AG04450 (cell line): Measurements from ENCODE around the gene PIAS1. TPM values are rescaled to one million over a fixed set of nuclear protein-coding genes. Genes with fewer than 3 reads are reported as not detected.
A peak's percentile ranks its signal among the peaks of the same experiment; 100 is the strongest.
"Not testable (repeated sequence)": the region's sequence is repeated elsewhere in the genome, so short reads cannot be mapped to it uniquely, and the experiment has no call there.

Source experiments
- CTCF ChIA-PET: fragments of 300-600, 350-600 bp; formaldehyde crosslinking; extraction: SDS; loops from one replicate; lab custom pipeline; 2022; ENCODE audit warnings: antibody characterized with exemption, inconsistent platforms; lab: Charles Lee
- POLR2A ChIA-PET: fragments of 350-600 bp; formaldehyde crosslinking; extraction: SDS; loops from one replicate; lab custom pipeline; 2021; ENCODE audit warnings: antibody characterized with exemption, inconsistent platforms; lab: Yijun Ruan, JAX
- DNase-seq: peaks from one replicate; pipeline ENCODE4 v3.0.0-alpha.2; 2011; ENCODE audit warnings: low read depth, low spot score
- H3K27ac ChIP-seq: one replicate; pipeline ENCODE4 v1.5.1; 2012; ENCODE audit warnings: low read depth, low read length, control low read depth
- H3K27me3 ChIP-seq: one replicate; pipeline ENCODE4 v1.6.0; 2012; ENCODE audit warnings: low read length; ENCODE audit not compliant: control insufficient read depth, insufficient read depth
- H3K4me3 ChIP-seq: 2 replicates; pipeline ENCODE4 v1.5.1; 2011; ENCODE audit warnings: mild to moderate bottlenecking, low read depth, low read length, control low read depth
- H3K9me3 ChIP-seq: 2 replicates; pipeline ENCODE4 v1.5.1; 2012; ENCODE audit warnings: low read length; ENCODE audit not compliant: control insufficient read depth, insufficient read depth
- polyA minus RNA-seq: library from RNA; depleted of rRNA, polyadenylated mRNA; stranded (reverse); fragments of >200 nt; gene quantifications from 2 replicates; pipeline ENCODE4 v1.2.3, GENCODE V29; 2011; rRNA and poly(A)+ RNA removed
- polyA plus RNA-seq: library from polyadenylated mRNA; depleted of rRNA; stranded (reverse); fragments of >200 nt; gene quantifications from 2 replicates; pipeline ENCODE4 v1.2.3, GENCODE V29; 2011; rRNA removed
- TF ChIP-seq, protein P1 (sequence below): IDR thresholded peaks from 2 replicates; pipeline ENCODE4 v1.5.1; 2011; ENCODE audit warnings: low read depth, low read length, control low read depth, inconsistent platforms

Gene PIAS1
- polyA plus RNA-seq (33.7 and 38.9 TPM in 2 replicates), polyA minus RNA-seq (67.9 and 68.8 TPM in 2 replicates)

DNA sequence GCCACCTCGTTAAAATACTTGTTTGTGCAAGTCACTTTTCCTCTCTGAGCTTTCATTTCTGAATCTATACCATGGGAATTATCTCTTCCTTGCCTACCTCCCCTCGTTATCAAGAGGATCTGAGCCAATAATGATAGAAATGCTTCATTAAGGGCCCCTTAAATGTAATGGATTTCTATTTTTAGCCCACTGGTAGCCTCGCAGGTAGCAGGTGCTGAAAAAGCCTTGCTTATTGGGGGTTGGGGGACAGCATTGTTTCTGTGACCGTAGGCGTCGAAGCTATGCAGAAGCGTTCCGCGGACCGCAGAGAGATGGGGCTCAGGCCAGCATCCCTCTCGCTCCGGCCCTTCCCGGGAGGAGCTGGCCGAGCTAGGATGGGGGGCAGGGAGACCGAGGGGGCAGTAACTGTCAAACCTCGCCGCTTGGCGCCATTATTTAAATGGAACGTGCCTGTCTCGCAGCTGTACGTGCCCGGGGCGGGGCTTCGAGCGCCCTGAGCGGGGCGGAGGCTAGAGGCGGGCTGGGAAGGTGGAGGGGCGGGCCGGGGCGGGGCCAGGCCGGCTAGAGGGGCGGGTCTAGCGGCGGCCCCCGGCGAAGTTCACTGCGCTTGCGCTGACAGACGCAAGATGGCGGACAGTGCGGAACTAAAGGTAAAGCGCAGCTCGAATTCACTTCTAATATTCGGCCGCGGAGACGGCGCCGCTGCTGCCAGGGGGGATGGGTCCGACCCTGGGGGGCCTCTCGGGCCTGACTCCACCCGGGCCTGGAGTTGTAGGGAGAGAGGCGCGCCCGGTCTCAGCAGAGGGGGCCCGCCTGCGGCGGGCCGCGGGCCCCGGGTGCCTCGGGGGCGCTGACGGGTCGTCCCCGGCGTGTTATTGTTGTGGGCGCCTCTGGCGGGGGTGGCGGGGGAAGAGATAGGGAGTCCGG lies at the start of gene PIAS1:
Gene PIAS1 (plus strand): TSS at position 615 of the 927 bp plus-strand sequence. CDS start 12 bp downstream, at position 627.
- peak; percentile 63 for DNase-seq
- Histone ChIP-seq H3K4me3 (peak within 1 kb of the TSS; percentile 86), H3K9me3 (no peaks in the 10 kb centered on the region; the same call in 1 of the 2 replicates), H3K27me3 (no peaks in the 10 kb centered on the region), H3K27ac (peak within 1 kb of the TSS; percentile 65)
- TF ChIP-seq, protein P1, sequence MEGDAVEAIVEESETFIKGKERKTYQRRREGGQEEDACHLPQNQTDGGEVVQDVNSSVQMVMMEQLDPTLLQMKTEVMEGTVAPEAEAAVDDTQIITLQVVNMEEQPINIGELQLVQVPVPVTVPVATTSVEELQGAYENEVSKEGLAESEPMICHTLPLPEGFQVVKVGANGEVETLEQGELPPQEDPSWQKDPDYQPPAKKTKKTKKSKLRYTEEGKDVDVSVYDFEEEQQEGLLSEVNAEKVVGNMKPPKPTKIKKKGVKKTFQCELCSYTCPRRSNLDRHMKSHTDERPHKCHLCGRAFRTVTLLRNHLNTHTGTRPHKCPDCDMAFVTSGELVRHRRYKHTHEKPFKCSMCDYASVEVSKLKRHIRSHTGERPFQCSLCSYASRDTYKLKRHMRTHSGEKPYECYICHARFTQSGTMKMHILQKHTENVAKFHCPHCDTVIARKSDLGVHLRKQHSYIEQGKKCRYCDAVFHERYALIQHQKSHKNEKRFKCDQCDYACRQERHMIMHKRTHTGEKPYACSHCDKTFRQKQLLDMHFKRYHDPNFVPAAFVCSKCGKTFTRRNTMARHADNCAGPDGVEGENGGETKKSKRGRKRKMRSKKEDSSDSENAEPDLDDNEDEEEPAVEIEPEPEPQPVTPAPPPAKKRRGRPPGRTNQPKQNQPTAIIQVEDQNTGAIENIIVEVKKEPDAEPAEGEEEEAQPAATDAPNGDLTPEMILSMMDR = no peak
- POLR2A ChIA-PET = interaction anchor here (0.6 to 1.3 kb wide), 8 partner anchors 24 to 224 kb away, joined by 3 to 5 read pairs (median 3); partner anchors contain the start of gene FEM1B
- CTCF ChIA-PET = interaction anchor here (0.8 to 2.5 kb wide), 2 partner anchors 102 to 191 kb away, joined by 4 to 9 read pairs; no protein-coding TSS in a partner anchor

DNA sequence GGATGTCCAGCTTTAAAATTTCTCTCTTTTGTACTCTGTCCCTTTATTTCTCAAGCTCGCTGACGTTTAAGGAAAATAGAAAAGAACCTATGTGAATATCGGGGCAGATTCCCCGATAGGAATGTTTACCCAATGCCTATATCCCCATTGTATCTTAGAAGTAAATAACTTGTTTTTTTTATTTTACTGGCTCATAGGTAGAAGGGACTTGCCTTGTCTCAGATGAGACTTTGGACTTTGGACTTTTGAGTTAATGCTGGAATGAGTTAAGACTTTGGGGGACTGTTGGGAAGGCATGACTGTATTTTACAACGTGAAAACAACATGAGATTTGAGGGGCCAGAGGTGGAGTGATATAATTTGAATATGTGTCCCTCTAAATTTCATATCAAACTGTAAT lies 46.5 kb upstream of the PIAS1 start:
- H3K9me3 ChIP-seq, CTCF ChIA-PET, DNase-seq, H3K4me3 ChIP-seq, POLR2A ChIA-PET, H3K27ac ChIP-seq: not testable (repeated sequence)
- H3K27me3 ChIP-seq = peaks cover 21% of the 10 kb centered on the region

- CTCF ChIA-PET = no interaction called here
- no peak overlapping the region for H3K4me3 ChIP-seq
- POLR2A ChIA-PET = no interaction called here
Observed at GRCh38 chr15:68010361-68011153, 43.6 kb upstream of the PIAS1 start.

DNA sequence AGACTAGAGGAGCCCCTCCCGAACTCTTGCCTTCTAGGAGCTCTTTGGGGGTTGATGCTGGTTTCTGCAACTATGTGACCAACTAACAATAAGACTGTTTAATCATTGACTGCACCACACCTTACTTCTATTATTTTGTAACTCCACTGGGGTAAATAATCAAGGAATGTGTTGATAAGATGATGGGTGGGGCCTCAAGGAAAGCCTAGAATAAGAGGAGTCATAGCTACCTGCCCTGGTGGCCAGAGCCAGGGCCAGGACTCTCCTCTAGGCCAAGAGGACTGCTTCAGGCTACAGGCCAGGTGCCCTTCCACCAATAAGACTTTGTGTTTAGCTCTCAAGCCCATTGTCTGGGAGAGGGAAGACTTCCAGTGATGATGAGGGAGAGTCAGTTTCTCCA lies 41.2 kb upstream of the PIAS1 start:
- TF ChIP-seq, protein P1 = no peak
- POLR2A ChIA-PET = no interaction called here
- peaks cover 16% of the 10 kb centered on the region for H3K27me3 ChIP-seq
- no peak for DNase-seq
- CTCF ChIA-PET = no interaction called here
- H3K27ac ChIP-seq = no peak overlapping the region
- no peak overlapping the region for H3K4me3 ChIP-seq
- H3K9me3 ChIP-seq = no peaks in the 10 kb centered on the region

More at GRCh38 chr15:68010361-68011153, 43.6 kb upstream of the PIAS1 start:
- TF ChIP-seq, protein P1 = no peak
- H3K9me3 ChIP-seq = no peaks in the 10 kb centered on the region
- no peak overlapping the region for H3K27ac ChIP-seq
- peaks cover 21% of the 10 kb centered on the region for H3K27me3 ChIP-seq
- no peak for DNase-seq

DNA sequence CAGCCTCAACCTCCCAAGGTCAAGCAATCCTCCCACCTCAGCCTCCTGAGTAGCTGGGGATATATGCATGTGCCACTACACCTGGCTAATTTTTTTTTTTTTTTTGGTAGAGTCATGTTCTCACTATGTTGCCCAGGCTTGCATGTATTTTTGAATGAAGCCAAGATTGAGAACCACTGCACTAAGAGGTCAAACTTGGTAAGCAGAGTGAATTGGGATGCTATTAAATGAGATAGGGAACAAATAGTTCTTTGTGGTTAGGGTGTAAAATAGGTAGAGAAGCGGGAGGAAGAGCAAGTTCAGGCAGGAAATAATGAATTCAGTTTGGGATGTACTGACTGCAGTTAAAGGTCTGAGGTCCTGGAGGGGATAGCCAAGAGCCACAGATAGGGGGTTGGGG lies 39.9 kb upstream of the PIAS1 start:
- TF ChIP-seq, protein P1 = no peak
- POLR2A ChIA-PET = no interaction called here
- H3K27me3 ChIP-seq = peaks cover 11% of the 10 kb centered on the region
- CTCF ChIA-PET = no interaction called here
- H3K27ac ChIP-seq = no peak overlapping the region
- H3K4me3 ChIP-seq = no peak overlapping the region
- H3K9me3 ChIP-seq = no peaks in the 10 kb centered on the region
- DNase-seq = no peak
